ENCODE results near the gene KANSL1. TPM values are rescaled to one million over a fixed set of nuclear protein-coding genes. Genes with fewer than 3 reads are reported as not detected.
"Not testable (repeated sequence)": the region's sequence is repeated elsewhere in the genome, so short reads cannot be mapped to it uniquely, and the experiment has no call there.

The KANSL1 gene
- total RNA-seq, 1 donor = 216 TPM

DNA sequence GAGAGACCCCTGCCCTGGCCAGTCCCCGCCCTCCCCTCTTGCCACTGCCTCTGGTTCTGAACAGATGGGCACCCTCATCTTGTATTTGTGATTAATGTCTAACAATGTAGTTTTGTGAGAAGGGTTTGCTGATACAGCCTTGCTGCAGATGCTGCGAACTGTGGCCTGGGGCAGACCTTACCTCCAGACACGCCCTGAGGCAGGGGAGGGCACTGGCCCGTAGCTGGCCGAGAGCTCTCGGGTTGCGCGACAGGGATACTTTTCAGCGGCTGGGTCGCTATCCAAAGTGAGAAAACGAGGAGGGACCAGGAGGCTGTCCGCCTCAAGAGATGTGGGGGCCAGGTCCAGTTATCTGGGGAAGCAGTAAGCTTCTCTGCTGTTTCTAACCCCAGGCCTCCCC, 172.2 kb downstream of the KANSL1 start:
- peaks cover 21% of the 10 kb centered on the region for H3K4me1 ChIP-seq (ENCODE audit: insufficient read depth, low read length)
- H3K4me3 ChIP-seq (ENCODE audit: low read length) = no peak overlapping the region
- H3K27me3 ChIP-seq (ENCODE audit: insufficient read depth, low read length) = no peaks in the 10 kb centered on the region
- H3K9me3 ChIP-seq (ENCODE audit: low read depth, low read length) = no peaks in the 10 kb centered on the region

DNA sequence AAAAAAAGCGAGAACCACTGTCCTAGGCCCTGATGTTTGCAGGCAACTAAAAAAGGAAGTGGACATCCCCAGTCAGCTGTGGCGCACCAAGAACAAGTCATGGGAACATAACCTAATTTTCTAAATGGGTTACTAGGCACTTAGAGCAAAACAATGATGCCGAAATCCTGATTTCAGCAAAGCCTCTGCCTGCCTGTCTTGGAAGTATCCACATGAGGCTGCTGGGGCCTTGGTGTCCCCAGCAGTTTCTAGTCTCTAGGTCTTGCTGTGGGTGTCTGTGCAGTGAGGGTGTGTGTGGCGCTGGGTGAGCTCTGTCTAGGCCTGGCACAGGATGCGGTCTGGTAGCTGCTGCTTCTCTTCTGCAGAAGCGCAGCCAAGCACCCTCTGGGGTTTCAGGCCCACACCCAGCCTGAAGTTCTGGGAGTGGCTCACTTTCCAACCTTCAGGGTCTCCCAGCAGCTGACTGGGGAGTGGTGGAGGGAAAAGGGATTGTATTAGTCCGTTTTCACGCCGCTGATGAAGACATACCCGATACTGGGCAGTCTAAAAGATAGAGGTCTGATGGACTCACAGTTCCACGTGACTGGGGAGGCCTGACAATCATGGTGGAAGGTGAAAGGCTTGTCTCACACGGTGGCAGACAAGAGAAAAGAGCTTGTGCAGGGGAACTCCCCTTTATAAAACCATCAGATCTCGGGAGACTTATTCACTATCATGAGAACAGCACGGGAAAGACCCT, 173.0 kb downstream of the KANSL1 start:
- no peaks in the 10 kb centered on the region for H3K9me3 ChIP-seq (ENCODE audit: low read depth, low read length)
- H3K4me1 ChIP-seq (ENCODE audit: insufficient read depth, low read length) = peaks cover 19% of the 10 kb centered on the region
- no peak overlapping the region for H3K4me3 ChIP-seq (ENCODE audit: low read length)
- no peaks in the 10 kb centered on the region for H3K27me3 ChIP-seq (ENCODE audit: insufficient read depth, low read length)

DNA sequence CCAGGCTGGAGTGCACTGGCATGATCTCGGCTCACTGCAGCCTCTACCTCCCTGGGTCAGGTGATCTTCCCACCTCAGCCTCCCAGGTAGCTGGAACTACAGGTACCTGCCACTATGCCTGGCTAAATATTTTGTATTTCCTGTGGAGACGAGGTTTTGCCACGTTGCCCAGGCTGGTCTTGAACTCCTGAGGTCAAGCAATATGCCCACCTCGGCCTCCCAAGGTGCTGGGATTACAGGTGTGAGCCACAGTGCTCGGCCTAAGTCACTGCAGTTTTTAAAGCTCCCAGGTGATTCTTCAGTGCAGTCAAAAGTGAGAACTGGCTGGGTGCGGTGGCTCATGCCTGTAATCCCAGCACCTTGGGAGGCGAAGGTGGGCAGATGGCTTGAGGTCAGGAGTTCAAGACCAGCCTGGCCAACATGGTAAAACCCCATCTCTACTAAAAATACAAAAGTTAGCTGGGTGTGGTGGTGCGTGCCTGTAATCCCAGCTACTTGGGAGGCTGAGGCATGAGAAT, 173.8 kb downstream of the KANSL1 start:
- H3K27me3 ChIP-seq (ENCODE audit: insufficient read depth, low read length); H3K4me3 ChIP-seq (ENCODE audit: low read length); H3K9me3 ChIP-seq (ENCODE audit: low read depth, low read length): not testable (repeated sequence)
- peaks cover 19% of the 10 kb centered on the region for H3K4me1 ChIP-seq (ENCODE audit: insufficient read depth, low read length)

DNA sequence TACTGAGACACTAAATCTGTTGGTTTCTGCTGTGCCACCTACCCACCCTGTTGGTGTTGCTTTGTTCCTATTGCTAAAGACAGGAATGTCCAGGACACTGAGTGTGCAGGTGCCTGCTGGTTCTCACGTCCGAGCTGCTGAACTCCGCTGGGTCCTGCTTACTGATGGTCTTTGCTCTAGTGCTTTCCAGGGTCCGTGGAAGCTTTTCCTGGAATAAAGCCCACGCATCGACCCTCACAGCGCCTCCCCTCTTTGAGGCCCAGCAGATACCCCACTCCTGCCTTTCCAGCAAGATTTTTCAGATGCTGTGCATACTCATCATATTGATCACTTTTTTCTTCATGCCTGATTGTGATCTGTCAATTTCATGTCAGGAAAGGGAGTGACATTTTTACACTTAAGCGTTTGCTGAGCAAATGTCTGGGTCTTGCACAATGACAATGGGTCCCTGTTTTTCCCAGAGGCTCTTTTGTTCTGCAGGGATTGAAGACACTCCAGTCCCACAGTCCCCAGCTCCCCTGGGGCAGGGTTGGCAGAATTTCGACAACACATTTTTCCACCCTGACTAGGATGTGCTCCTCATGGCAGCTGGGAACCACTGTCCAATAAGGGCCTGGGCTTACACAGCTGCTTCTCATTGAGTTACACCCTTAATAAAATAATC, 179.6 kb downstream of the KANSL1 start:
- Histone ChIP-seq H3K4me3 (ENCODE audit: low read length) (no peak overlapping the region), H3K9me3 (ENCODE audit: low read depth, low read length) (no peaks in the 10 kb centered on the region), H3K4me1 (ENCODE audit: insufficient read depth, low read length) (no peaks in the 10 kb centered on the region), H3K27me3 (ENCODE audit: insufficient read depth, low read length) (no peaks in the 10 kb centered on the region)

DNA sequence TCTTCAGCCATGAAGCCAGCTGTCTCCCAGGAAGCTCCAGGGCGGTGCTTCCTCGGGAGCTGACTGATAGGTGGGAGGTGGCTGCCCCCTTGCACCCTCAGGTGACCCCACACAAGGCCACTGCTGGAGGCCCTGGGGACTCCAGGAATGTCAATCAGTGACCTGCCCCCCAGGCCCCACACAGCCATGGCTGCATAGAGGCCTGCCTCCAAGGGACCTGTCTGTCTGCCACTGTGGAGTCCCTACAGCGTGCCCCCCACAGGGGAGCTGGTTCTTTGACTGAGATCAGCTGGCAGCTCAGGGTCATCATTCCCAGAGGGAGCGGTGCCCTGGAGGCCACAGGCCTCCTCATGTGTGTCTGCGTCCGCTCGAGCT, 180.1 kb downstream of the KANSL1 start:
- H3K4me3 ChIP-seq (ENCODE audit: low read length) = no peak overlapping the region
- H3K4me1 ChIP-seq (ENCODE audit: insufficient read depth, low read length) = no peaks in the 10 kb centered on the region
- H3K9me3 ChIP-seq (ENCODE audit: low read depth, low read length) = no peaks in the 10 kb centered on the region
- no peaks in the 10 kb centered on the region for H3K27me3 ChIP-seq (ENCODE audit: insufficient read depth, low read length)

DNA sequence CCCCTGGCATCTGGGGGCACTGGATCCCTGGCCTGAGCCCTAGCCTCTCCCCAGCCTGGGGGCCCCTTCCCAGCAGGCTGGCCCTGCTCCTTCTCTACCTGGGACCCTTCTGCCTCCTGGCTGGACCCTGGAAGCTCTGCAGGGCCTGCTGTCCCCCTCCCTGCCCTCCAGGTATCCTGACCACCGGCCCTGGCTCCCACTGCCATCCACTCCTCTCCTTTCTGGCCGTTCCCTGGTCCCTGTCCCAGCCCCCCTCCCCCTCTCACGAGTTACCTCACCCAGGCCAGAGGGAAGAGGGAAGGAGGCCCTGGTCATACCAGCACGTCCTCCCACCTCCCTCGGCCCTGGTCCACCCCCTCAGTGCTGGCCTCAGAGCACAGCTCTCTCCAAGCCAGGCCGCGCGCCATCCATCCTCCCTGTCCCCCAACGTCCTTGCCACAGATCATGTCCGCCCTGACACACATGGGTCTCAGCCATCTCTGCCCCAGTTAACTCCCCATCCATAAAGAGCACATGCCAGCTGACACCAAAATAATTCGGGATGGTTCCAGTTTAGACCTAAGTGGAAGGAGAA, 180.6 kb downstream of the KANSL1 start:
- H3K4me3 ChIP-seq (ENCODE audit: low read length) = no peak overlapping the region
- no peaks in the 10 kb centered on the region for H3K4me1 ChIP-seq (ENCODE audit: insufficient read depth, low read length)
- no peaks in the 10 kb centered on the region for H3K27me3 ChIP-seq (ENCODE audit: insufficient read depth, low read length)
- H3K9me3 ChIP-seq (ENCODE audit: low read depth, low read length) = no peaks in the 10 kb centered on the region

DNA sequence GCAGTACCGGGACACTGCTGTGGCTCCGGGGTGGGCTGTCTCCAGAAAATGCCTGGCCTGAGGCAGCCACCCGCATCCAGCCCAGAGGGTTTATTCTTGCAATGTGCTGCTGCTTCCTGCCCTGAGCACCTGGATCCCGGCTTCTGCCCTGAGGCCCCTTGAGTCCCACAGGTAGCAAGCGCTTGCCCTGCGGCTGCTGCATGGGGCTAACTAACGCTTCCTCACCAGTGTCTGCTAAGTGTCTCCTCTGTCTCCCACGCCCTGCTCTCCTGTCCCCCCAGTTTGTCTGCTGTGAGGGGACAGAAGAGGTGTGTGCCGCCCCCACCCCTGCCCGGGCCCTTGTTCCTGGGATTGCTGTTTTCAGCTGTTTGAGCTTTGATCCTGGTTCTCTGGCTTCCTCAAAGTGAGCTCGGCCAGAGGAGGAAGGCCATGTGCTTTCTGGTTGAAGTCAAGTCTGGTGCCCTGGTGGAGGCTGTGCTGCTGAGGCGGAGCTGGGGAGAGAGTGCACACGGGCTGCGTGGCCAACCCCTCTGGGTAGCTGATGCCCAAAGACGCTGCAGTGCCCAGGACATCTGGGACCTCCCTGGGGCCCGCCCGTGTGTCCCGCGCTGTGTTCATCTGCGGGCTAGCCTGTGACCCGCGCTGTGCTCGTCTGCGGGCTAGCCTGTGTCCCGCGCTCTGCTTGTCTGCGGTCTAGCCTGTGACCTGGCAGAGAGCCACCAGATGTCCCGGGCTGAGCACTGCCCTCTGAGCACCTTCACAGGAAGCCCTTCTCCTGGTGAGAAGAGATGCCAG, 181.3 kb downstream of the KANSL1 start:
- no peaks in the 10 kb centered on the region for H3K27me3 ChIP-seq (ENCODE audit: insufficient read depth, low read length)
- no peaks in the 10 kb centered on the region for H3K4me1 ChIP-seq (ENCODE audit: insufficient read depth, low read length)
- no peak overlapping the region for H3K4me3 ChIP-seq (ENCODE audit: low read length)
- H3K9me3 ChIP-seq (ENCODE audit: low read depth, low read length) = no peaks in the 10 kb centered on the region

DNA sequence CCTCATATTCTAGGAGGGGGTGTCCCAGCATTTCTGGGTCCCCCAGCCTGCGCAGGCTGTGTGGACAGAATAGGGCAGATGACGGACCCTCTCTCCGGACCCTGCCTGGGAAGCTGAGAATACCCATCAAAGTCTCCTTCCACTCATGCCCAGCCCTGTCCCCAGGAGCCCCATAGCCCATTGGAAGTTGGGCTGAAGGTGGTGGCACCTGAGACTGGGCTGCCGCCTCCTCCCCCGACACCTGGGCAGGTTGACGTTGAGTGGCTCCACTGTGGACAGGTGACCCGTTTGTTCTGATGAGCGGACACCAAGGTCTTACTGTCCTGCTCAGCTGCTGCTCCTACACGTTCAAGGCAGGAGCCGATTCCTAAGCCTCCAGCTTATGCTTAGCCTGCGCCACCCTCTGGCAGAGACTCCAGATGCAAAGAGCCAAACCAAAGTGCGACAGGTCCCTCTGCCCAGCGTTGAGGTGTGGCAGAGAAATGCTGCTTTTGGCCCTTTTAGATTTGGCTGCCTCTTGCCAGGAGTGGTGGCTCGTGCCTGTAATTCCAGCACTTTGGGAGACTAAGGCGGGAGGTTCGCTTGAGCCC, 182.5 kb downstream of the KANSL1 start:
- Histone ChIP-seq H3K4me3 (ENCODE audit: low read length) (no peak overlapping the region), H3K4me1 (ENCODE audit: insufficient read depth, low read length) (no peaks in the 10 kb centered on the region), H3K27me3 (ENCODE audit: insufficient read depth, low read length) (no peaks in the 10 kb centered on the region), H3K9me3 (ENCODE audit: low read depth, low read length) (no peaks in the 10 kb centered on the region)

DNA sequence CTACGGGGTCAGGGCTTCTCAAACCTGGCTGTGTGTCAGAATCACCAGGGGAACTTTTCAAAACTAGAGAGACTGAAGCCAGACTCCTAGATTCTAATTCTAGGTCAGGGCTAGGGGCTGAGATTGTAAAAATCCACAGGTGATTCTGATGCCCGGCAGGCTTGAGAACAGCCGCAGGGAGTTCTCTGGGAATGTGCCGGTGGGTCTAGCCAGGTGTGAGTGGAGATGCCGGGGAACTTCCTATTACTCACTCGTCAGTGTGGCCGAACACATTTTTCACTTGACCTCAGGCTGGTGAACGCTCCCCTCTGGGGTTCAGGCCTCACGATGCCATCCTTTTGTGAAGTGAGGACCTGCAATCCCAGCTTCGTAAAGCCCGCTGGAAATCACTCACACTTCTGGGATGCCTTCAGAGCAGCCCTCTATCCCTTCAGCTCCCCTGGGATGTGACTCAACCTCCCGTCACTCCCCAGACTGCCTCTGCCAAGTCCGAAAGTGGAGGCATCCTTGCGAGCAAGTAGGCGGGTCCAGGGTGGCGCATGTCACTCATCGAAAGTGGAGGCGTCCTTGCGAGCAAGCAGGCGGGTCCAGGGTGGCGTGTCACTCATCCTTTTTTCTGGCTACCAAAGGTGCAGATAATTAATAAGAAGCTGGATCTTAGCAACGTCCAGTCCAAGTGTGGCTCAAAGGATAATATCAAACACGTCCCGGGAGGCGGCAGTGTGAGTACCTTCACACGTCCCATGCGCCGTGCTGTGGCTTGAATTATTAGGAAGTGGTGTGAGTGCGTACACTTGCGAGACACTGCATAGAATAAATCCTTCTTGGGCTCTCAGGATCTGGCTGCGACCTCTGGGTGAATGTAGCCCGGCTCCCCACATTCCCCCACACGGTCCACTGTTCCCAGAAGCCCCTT, 183.3 kb downstream of the KANSL1 start:
- H3K4me3 ChIP-seq (ENCODE audit: low read length) = no peak overlapping the region
- no peaks in the 10 kb centered on the region for H3K27me3 ChIP-seq (ENCODE audit: insufficient read depth, low read length)
- no peaks in the 10 kb centered on the region for H3K4me1 ChIP-seq (ENCODE audit: insufficient read depth, low read length)
- H3K9me3 ChIP-seq (ENCODE audit: low read depth, low read length) = no peaks in the 10 kb centered on the region

DNA sequence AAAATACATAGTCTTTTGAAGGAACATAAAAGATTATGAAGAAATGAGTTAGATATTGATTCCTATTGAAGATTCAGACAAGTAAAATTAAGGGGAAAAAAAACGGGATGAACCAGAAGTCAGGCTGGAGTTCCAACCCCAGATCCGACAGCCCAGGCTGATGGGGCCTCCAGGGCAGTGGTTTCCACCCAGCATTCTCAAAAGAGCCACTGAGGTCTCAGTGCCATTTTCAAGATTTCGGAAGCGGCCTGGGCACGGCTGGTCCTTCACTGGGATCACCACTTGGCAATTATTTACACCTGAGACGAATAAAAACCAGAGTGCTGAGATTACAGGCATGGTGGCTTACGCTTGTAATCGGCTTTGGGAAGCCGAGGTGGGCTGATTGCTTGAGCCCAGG, 184.6 kb downstream of the KANSL1 start:
- no peaks in the 10 kb centered on the region for H3K4me1 ChIP-seq (ENCODE audit: insufficient read depth, low read length)
- H3K9me3 ChIP-seq (ENCODE audit: low read depth, low read length) = no peaks in the 10 kb centered on the region
- H3K4me3 ChIP-seq (ENCODE audit: low read length) = no peak overlapping the region
- no peaks in the 10 kb centered on the region for H3K27me3 ChIP-seq (ENCODE audit: insufficient read depth, low read length)

DNA sequence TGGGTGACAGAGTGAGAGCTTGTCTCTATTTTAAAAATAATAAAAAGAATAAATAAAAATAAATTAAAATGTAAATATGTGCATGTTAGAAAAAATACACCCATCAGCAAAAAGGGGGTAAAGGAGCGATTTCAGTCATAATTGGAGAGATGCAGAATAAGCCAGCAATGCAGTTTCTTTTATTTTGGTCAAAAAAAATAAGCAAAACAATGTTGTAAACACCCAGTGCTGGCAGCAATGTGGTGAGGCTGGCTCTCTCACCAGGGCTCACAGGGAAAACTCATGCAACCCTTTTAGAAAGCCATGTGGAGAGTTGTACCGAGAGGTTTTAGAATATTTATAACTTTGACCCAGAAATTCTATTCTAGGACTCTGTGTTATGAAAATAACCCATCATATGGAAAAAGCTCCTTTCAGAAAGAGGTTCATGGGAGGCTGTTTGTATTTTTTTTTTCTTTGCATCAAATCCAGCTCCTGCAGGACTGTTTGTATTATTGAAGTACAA, 185.7 kb downstream of the KANSL1 start:
- Histone ChIP-seq H3K4me1 (ENCODE audit: insufficient read depth, low read length) (no peaks in the 10 kb centered on the region), H3K9me3 (ENCODE audit: low read depth, low read length) (no peaks in the 10 kb centered on the region), H3K4me3 (ENCODE audit: low read length) (no peak overlapping the region), H3K27me3 (ENCODE audit: insufficient read depth, low read length) (no peaks in the 10 kb centered on the region)

DNA sequence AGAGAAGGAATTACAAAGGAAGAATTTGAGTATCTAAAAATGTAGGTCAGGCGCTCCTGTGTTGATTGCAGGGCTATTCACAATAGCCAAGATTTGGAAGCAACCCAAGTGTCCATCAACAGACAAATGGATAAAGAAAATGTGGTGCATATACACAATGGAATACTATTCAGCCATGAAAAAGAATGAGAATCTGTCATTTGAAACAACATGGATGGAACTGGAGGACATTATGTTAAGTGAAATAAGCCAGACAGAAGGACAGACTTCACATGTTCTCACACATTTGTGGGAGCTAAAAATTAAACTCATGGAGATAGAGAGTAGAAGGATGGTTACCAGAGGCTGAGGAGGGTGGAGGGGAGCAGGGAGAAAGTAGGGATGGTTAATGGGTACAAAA, 187.1 kb downstream of the KANSL1 start:
- H3K4me3 ChIP-seq (ENCODE audit: low read length); H3K9me3 ChIP-seq (ENCODE audit: low read depth, low read length): not testable (repeated sequence)

DNA sequence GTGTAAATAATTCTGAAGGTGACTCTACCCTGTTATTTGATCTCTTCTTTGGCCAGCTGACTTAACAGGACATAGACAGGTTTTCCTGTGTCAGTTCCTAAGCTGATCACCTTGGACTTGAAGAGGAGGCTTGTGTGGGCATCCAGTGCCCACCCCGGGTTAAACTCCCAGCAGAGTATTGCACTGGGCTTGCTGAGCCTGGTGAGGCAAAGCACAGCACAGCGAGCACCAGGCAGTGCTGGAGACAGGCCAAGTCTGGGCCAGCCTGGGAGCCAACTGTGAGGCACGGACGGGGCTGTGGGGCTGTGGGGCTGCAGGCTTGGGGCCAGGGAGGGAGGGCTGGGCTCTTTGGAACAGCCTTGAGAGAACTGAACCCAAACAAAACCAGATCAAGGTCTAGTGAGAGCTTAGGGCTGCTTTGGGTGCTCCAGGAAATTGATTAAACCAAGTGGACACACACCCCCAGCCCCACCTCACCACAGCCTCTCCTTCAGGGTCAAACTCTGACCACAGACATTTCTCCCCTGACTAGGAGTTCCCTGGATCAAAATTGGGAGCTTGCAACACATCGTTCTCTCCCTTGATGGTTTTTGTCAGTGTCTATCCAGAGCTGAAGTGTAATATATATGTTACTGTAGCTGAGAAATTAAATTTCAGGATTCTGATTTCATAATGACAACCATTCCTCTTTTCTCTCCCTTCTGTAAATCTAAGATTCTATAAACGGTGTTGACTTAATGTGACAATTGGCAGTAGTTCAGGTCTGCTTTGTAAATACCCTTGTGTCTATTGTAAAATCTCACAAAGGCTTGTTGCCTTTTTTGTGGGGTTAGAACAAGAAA, 189.1 kb downstream of the KANSL1 start:
- no peaks in the 10 kb centered on the region for H3K9me3 ChIP-seq (ENCODE audit: low read depth, low read length)
- H3K4me3 ChIP-seq (ENCODE audit: low read length) = no peak overlapping the region
- no peaks in the 10 kb centered on the region for H3K4me1 ChIP-seq (ENCODE audit: insufficient read depth, low read length)
- no peaks in the 10 kb centered on the region for H3K27me3 ChIP-seq (ENCODE audit: insufficient read depth, low read length)

More for the DNA sequence above, 187.1 kb downstream of the KANSL1 start:
- not testable (repeated sequence) for H3K27me3 ChIP-seq (ENCODE audit: insufficient read depth, low read length); H3K4me1 ChIP-seq (ENCODE audit: insufficient read depth, low read length)

Data from mononuclear cell (primary cell).